Forelimb muscle (tissue), 1 donor: ENCODE measurements around the gene PDE10A. TPM values are rescaled to one million over a fixed set of nuclear protein-coding genes. Genes with fewer than 3 reads are reported as not detected.
A peak's percentile ranks its signal among the peaks of the same experiment; 100 is the strongest.
"Not testable (repeated sequence)": the region's sequence is repeated elsewhere in the genome, so short reads cannot be mapped to it uniquely, and the experiment has no call there.

Experiments used
- DNase-seq: peaks from one replicate; pipeline ENCODE4 v3.0.0-alpha.2; 2013; ENCODE audit warnings: low read depth
- polyA plus RNA-seq: library from polyadenylated mRNA; unstranded; fragments of 120-200 nt; gene quantifications from one replicate; pipeline ENCODE4 v1.2.1, GENCODE V29; 2013; ENCODE audit not compliant: insufficient read length

Gene PDE10A
- polyA plus RNA-seq, 1 donor, result 7.6 TPM

DNA sequence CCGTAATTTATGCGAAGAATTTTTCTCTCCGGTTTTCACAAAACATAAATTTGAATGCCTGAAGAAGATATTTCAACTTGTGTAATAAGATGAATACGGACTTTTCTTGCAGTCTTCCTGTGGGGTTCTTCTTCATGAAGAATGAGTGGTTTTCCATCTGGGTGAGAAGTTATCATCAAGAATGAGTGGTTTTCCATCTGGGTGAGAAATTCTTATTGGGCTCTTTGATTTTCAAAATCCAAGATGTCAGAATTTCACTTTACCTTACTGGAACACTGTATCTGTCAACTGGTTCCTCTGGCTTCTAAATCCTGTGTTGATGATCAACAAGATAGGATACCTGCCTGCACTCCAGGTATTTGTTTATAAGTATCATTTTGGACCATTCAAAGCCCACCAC is 193.6 kb downstream of the PDE10A start:
- DNase-seq, result no peak

DNA sequence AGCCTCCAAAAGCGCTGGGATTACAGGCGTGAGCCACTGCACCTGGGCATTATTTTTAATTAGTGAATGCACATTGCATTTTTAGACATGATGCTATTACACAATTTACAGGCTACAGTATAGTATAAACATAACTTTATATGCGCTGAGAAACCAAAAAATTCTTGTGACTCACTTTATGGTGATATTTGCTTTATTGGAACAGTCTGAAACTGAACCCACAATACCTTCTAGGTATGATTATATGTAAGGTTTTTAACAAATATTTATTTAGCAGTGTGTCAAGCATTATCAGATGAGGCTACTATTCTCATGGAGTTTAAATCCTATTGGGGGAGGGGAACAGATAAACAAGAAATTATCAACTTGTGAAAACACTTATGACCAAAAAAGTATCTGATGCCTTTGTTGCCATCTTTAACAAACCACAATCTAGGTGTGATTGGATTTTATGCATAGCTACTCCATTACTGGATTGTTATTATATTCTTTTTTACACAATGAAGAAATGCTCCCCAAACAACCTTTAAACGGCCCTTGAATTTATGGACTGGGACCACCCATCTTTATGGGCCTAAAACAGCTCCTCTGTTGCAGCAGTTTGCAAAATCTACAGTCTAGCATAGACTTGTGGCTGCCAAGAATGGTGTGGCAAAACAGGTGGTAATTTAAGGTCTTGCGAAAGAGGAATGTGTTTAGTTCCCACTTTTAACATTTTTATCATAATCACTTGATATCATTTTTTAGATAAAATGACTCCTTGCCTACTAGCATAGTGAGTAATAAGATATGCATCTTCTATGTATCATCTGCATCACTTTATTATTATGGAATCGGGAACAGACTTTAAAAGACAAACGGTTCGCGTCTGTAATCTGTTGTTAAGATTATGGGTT is 194.5 kb downstream of the PDE10A start:
- no peak for DNase-seq

DNA sequence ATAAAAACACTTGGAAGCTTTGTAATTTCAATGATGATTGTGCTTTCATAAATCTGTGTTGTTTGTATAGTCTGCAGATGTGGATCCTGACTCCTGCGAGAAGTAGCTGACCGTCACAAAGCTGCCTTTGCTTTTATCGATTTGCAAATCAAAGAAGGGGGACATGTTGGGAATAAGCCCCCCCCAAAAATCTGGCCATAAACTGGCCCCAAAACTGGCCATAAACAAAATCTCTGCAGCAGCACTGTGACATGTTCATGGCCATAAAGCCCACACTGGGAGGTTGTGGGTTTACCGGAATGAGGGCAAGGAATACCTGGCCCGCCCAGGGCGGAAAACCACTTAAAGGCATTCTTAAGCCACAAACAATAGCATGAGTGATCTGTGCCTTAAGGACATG is 199.5 kb downstream of the PDE10A start:
- DNase-seq, result not testable (repeated sequence)

DNA sequence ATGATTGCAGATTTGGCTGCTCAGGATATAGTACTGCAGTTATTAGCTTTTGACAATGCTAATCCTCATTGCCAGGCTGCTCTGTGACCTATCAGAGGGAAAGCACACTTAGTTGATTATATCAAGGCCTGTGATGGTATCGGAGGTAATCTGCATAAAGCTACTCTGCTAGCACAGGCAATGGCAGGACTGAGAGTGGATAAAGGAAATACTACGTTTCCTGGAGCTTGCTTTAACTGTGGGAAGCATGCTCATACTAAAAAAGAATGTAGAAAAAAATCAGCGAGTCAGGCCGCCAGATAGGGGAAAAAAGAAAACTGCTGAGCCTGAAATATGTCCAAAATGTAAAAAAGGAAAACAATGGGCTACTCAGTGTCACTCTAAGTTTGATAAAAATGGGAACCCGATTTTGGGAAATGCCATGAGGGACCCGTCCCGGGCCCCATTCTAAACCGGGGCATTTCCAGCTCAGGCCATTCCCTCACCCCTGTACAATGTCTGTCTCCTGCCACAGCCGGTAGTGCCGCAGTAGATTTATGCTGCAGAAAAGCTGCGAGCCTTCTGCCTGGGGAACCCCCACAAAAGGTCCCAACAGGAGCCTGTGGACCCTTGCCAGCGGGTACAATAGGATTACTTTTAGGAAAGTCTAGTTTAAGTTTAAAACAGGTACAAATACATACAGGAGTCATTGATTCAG is 203.3 kb downstream of the PDE10A start:
- DNase-seq, result not testable (repeated sequence)

DNA sequence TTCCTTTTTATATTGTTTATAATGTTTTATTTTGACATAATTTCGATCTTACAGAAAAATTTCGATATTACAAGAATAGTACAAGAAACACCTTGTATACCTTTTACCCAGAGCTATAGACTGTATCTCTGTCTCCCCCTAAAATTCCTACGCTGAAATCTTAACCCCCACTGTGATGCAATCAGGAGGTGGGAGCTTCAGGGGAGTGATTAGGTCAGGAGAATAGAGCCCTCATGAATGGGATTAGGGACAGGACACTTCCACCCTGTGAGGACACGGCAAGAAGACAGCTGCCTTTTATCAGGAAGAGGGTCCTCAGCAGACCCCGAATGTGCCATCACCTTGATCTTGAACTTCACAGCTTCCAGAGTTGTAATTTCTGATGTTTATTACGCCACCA is 204.9 kb downstream of the PDE10A start:
- no peak for DNase-seq

DNA sequence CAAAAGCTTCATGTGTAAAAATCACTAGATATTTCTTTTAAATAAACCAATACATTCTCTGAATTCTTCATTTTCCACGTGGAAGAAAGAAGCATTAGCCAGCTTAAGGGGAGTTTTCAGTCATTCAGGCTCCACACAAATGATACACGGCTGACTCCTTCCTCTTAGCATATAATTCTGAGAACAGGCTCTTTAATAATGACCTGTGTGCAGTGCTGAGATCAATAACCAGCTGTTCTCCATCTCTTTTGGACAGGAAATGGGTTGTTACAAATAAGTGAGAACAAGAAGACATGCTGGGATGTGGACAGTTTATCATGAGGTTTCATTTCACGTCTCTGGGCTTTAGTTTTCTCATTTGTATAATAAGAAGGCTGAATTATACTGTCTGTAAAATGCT is 206.8 kb downstream of the PDE10A start:
- no peak for DNase-seq

DNA sequence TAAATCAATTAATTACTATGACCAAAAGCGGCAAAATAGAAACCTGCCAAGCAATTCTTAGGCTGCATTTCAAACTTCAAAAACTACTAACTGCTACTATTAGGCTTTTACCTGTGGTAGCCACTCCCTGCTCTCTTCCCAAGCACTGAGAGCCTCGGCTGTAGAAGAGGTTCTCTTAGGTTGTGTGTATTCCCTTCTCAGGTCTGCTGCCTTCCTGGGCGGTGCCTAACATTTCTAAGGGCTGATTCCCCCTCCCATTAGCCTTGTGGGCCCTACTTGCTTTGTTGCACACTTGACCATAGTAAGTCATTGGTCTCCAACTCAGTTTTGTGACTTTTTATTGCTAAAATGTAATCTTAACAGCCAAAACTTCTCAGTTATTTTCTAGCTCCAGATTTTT is 207.6 kb downstream of the PDE10A start:
- no peak for DNase-seq

DNA sequence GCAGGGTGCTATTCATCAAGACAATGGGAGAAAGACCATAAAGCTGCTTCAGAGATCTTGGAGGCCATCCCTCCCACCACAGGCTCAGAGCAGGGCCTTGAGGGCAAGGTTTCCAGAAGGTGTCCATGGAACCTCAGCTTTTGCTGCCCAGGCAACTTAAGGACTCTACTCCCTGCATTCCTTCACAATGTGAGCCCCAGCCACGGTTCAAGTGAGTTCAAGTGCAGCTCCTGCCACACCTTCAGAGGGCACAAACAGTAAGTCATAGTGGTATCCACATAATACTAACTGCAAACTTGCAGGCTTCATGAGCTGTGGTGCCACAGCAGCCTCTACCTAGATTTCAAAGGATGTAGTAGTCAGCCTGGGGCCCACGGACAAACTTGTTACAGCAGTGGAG is 209.6 kb downstream of the PDE10A start:
- DNase-seq, result no peak

DNA sequence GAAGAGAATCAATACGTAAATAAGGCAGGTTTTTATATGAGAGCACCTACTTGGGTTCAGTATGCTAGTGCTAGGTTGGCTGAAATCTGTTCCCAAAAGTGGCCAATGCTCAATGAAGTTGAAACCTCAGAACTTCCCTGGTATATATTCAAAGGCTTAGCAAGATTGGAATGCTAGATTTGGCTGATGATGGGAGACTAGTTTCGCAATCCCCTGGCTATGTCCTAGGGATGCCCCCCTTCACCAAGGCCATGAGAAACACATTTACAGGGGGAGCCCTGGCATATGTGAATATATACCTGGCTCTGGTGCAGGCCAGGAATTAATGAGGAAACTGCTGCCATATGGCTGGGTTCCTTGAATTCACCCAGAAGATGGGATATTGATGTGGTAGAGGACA is 211.2 kb downstream of the PDE10A start:
- no peak for DNase-seq

DNA sequence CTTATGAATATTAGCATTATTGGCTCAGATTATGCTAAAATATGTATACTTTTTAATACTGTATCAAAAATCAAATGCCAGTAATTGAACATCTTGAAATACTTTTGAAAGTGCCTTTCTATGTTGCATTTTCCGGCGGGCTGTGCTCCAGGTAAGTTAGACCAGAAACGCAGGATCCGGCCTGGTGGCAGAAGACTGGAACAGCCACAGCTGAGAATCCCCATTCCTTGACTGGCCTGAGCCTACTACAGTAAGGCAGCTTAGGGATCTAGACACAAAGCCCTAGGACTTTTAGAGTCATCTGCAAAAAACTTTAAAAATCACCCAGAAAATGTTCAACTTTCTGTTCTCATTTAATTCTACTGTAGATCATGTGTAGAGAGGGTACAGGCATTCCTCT is 214.8 kb downstream of the PDE10A start:
- no peak for DNase-seq

DNA sequence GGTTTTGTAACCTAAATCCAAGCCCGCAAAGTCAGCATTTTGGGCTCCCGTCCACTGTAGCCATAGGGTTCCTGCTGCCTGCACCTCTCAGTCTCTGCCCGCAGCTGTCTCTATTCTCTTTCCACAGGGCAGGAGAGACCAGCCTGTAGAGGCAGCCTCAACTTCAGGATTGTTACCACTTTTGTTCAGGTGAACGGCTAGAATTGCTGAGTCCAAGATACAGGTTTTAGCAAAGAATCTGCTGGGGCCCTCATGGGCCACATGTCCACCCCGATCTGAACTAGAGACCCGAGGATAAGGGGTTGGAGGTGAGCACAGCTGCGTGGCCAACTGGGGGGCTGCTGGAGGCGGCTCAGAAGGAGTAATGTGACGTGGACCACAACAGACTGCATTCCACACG is 215.9 kb downstream of the PDE10A start:
- no peak for DNase-seq

DNA sequence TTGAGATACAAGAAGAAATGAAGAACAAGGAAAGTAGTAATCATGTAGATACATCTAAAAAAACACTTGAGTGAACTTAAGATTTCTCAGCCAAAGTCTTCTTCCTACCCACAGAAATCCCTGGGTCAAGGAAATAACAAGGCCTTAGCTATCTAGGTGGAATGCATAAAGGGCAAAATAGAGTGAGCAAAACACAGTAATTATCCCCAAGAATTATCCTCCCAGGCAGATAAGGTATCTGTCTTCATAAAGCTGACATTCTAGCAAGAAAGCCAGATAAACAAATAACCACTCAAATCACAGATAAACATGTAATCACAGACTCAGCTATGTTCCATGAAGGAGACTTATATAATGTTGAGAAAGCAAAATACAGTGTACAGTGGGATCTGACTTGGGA is 216.7 kb downstream of the PDE10A start:
- no peak for DNase-seq

DNA sequence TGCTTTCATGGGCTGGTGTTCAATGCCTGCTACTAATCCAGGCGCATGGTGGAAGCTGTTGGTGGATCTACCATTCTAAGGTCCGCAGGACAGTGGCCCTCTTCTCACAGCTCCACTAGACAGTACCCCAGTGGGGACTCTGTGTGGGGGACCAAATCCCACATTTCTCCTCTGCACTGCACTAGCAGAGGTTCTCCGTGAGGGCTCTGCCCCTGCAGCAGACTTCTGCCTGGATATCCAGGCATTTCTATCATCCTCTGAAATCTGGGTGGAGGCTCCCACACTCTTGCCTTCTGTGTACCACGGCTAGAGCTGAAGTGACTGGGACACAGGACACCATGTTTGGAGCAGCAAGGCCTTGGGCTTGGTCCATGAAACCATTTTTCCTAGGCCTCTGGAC is 219.6 kb downstream of the PDE10A start:
- no peak for DNase-seq

DNA sequence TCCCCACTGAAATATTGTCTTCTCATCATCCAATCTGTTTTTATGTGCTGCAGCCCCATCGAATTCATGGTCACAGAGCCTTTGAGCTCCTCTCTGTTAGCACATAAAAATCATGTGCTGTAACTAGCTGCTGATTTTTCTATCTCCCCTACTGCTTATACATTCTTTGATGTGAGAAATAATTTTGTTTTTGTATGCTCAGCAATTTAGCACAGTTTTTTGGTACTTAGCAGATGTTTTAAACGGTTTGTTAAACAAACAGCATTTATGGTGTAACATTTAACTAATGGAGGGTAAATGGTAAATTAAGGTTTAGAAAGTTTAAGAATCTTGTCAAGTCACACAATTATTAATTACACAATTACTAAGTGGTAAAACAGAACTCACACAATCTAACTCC is 221.9 kb downstream of the PDE10A start:
- DNase-seq, result no peak

DNA sequence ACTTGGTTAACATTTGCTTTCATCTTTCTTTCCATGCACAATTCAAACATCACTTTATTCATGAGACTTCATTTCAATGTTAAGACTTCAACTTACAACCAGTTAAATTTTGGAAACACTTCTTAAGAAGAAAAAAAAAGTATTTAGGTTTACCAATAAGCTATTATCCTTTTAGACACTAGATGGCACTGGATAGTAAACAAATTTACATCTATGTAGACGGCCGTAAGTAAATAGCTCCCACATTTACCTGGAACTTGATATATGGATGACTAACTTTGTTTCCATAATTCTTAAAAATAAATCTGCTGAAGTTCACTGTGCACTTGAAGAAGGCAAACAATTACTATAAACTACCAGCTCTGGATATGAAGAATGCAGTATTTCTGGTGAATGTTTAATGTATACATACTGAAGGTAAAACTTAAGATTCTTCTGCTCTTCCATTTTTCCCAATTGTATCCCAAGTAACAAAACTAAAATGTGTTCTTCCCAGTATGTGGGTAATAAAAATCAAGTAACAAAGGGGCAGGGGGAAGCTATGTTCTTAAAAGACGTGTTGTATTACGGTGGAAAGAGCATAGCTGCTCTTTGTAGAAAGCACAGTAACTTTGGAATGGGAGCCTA is 223.0 kb downstream of the PDE10A start:
- DNase-seq, result peak; percentile 39

DNA sequence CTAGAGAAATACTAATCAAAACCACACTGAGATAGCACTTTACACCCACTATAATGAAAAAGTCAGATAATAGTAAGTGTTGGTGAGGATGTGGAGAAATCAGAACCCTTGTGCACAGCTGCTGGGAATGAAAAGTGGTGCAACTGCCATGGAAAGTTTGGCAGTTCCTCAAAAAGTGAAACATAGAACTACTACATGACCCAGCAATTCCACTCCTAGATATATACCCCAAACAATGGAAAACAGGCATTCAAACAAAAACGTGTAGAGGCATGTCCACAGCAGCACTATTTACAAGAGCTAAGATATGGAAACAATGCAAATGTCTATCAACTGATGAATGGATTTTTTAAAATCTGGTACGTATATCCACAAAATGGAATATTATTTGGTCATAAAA is 236.1 kb downstream of the PDE10A start:
- no peak for DNase-seq

DNA sequence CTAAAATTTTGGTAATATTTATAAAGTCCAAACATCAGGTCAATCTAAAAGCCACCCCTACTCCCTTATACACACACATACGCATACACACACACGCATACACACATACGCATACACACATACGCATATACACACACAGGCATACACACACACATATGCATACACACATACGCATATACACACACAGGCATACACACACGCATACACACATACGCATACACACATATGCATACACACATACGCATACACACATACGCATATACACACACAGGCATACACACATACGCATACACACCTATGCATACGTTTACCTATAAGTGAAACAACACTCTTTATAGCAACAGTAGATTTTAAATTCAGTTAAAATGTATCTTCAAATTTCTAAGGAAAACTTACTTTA is 240.8 kb downstream of the PDE10A start:
- DNase-seq, result no peak

DNA sequence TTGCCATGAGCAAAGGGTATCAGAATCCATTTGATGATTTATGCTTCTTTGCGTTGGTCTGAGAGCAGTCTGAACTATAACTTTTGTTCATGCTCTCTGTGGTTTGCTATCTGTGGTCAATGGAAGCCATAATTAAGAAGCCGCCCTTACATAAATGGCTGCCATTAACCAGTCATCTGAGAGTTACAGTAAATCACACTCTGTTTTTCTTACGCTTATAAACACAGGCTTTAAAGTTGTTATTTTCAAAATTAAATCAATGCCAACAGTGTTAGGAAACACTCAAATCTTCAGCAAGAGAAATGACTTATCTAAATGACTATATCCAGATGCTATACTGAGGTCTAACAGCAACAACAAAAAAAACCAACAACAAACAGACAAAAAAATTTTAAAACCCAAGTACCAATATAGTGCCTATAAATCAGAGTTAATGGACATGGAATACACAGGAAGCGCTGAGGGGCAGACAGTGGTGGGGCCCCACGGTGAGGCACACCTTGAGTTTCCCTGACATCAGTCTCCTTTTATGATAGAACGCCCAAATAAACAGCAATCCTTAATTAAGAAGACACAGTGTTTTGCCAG is 245.7 kb downstream of the PDE10A start:
- no peak for DNase-seq

DNA sequence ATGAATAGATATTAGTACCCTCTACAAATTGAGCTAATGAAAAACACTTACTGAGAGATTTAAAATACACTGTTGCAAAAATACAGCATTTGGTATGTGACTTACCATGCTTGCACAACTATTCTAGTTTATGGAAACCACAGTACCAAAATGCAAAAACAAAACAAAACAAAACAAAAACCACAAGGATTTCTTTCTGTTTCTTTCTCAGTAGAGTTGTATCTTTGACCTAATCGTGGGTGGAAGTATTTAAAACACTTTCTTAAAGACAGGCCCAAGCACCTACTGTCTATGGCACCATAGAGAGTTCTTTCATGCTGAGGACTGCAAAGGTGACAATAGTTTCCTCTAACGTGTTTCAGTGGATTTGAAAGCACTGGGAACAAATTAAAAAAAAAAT is 258.3 kb downstream of the PDE10A start:
- DNase-seq, result no peak

DNA sequence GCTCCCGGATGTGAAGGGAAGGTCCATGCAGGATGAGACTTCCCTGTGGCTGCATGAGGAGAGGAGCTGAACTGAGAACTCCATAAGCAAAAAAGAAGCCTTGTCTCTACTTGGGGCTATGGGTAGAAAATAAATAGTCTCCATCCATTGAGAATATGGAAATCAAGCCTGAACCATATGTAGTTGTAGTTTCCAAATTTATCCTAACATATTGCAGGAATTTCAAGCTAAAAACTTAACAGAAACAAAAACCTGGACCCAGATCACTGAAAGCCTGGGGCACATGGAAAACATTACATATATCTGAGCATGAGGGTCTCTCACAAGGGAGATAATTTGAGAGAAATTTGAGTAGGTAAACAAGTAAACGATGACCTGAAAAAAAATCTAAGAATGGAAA is 258.7 kb downstream of the PDE10A start:
- DNase-seq, result no peak

DNA sequence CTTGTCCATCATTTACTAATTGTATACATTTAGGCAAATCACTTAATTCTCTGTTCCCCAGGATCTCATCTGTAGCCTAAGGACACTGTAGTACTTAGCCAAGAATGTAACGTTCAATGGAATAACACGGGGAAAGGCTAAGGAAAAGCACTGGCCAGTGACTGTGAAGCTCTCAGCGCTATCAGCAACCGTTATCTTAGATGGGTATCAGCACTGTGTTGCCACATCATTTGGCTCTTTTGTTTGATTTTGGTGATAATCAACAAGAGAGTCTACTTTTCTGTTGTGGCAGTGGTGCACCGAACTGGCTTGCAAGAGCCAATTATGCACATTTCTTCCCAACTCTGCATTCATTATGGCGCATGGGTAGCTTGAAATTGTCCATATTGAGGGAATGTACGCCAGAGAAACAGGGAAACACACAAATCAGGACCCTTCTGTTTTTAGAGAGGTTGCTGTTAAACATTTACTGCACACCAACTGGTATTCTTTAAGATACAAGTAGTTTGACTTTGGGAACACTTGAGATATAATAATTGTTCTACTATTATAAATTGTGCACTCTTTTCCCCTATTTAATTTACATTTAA is 259.9 kb downstream of the PDE10A start:
- no peak for DNase-seq

DNA sequence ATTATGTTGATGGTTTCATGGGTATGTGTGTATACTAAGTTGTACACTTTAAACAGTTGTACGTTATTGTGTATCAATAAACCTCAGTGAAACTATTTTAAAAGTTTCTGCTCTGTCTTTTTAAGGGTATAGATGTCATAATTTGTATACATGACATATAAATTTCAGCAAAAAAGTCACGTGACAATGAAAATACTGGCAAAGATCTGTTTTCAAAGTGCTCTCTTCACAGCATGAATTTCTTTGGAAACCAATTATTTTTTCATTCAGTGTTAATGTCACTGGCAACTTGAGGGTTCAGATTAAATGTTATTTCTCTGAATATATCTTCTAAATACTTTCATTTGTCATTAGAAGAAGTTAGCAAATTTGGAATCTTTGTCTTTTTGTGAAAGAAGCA is 261.9 kb downstream of the PDE10A start:
- no peak for DNase-seq
